Esophagus muscularis mucosa (tissue), 4 donors: ENCODE results near the gene MAP3K9.
"Not testable (repeated sequence)": the region's sequence is repeated elsewhere in the genome, so short reads cannot be mapped to it uniquely, and the experiment has no call there.

ENCODE experiments used
- CTCF ChIP-seq, 3 experiments: fragments of 200-600 bp in 2 of 3; fragments of 450-650 bp in 1 of 3; sonication (generic) in 2 of 3; IDR thresholded peaks; one replicate each; pipeline ENCODE4 v1.5.1; 2017 to 2019; ENCODE audit warnings: antibody characterized with exemption in 3 of 3, mild to moderate bottlenecking in 2 of 3, moderate library complexity in 1 of 3
- EP300 ChIP-seq: sonication (generic); formaldehyde crosslinking; IDR thresholded peaks from one replicate; pipeline ENCODE4 v1.6.1; 2017; ENCODE audit warnings: antibody characterized with exemption
- POLR2AphosphoS5 ChIP-seq, 2 donors: sonication (generic); formaldehyde crosslinking; IDR thresholded peaks; one replicate each; pipeline ENCODE4 v1.6.1; 2017; ENCODE audit warnings: antibody characterized with exemption in 2 of 2

GRCh38 chr14:70853658-70854057, 44.3 kb upstream of the MAP3K9 start:
- not testable (repeated sequence) for TF ChIP-seq CTCF (IDR thresholded peaks at IDR 0.05); POLR2AphosphoS5 (IDR thresholded peaks at IDR 0.05); EP300
